Peyer's patch (tissue), 4 donors: Measurements from ENCODE around the gene SH2D7. TPM values are rescaled to one million over a fixed set of nuclear protein-coding genes. Genes with fewer than 3 reads are reported as not detected.

Source experiments
- DNase-seq, 3 donors: peaks; one replicate each; pipeline ENCODE4 v3.0.0-alpha.2; 2017 to 2019
- H3K27ac ChIP-seq, 4 donors: fragments of 200-600 bp; sonication (generic); one replicate each; pipeline ENCODE4 v1.5.1; 2016 to 2019
- H3K27me3 ChIP-seq, 2 donors: fragments of 200-600 bp; sonication (generic); one replicate each; pipeline ENCODE4 v1.5.1; 2019
- H3K36me3 ChIP-seq, 3 donors: fragments of 200-600 bp; sonication (generic); one replicate each; pipeline ENCODE4 v1.5.1; 2016 to 2019
- H3K4me1 ChIP-seq, 4 donors: fragments of 200-600 bp; sonication (generic); one replicate each; pipeline ENCODE4 v1.5.1; 2016 to 2019
- H3K4me3 ChIP-seq, 4 donors: fragments of 200-600 bp; sonication (generic); 1 replicate in 3 of 4; 2 replicates in 1 of 4; pipeline ENCODE4 v1.5.1; 2016 to 2019; ENCODE audit warnings: mild to moderate bottlenecking in 1 of 4
- H3K9me3 ChIP-seq, 4 donors: fragments of 200-600 bp; sonication (generic); one replicate each; pipeline ENCODE4 v1.5.1; 2016 to 2019; ENCODE audit warnings: mild to moderate bottlenecking in 1 of 4
- POLR2A ChIP-seq, 2 donors: fragments of 450-650 bp; IDR thresholded peaks; one replicate each; pipeline ENCODE4 v1.5.1; 2017; ENCODE audit warnings: antibody characterized with exemption in 2 of 2, mild to moderate bottlenecking in 2 of 2, moderate library complexity in 2 of 2
- total RNA-seq, 4 donors: library from RNA; depleted of rRNA; stranded (reverse); fragments of >200 nt; gene quantifications; one replicate each; pipeline ENCODE4 v1.1.0, GENCODE V29; 2016
- TF ChIP-seq, protein P1 (sequence below), 6 experiments: fragments of 450-650 bp in 4 of 6; fragments of 200-600 bp in 2 of 6; sonication (generic) in 1 of 6; IDR thresholded peaks; one replicate each; pipeline ENCODE4 v1.5.1; 2017 to 2019; ENCODE audit warnings: antibody characterized with exemption in 6 of 6, mild to moderate bottlenecking in 3 of 6, moderate library complexity in 1 of 6

SH2D7 gene
- total RNA-seq, 4 donors from 2014 or later = 3.3 to 7.7 (median 4.6) TPM

DNA sequence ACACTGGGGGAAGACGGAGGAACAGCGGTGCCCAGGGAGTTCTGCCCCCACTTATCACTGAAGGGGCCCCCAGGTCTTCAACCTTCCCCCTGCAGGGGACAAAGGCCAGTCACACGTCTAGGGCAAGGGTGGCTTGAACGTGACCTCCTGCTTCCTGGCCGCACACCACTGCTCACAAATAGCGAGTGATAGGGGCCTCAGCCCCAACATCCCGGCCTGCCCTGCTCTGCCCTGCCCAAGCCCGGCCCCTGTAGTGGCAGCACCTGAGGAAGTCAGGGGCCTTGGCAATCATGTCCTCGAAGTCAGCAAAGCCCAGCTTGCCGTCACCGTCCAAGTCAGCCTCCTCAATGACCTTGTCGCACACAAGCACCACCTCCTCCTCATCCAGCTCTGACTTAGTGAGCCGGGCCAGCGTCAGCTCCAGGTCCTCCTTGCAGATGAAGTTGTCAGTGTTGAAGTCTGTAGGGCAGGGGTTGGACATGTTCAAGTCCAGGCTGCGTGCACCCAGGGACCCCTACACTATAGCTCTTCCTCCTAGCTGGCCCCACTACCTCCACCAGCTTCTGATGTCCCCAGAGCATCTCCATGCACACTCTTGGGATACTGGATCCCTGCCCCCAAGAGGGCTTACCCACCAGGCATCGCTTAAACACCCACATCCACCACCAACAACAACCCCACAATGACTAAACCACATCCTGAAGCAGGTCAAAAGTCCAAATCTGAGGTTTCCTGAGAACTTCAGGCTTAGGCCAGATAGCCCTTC lies 13.3 kb downstream of the SH2D7 start:
- Histone ChIP-seq H3K27me3 (no peaks in the 10 kb centered on the region), H3K36me3 (no peaks in the 10 kb centered on the region), H3K4me1 (peaks cover 0 to 18% (median 8%) of the 10 kb centered on the region in 4 donors), H3K9me3 (no peaks in the 10 kb centered on the region), H3K27ac (no peak overlapping the region), H3K4me3 (no peak overlapping the region)
- no peak for TF ChIP-seq POLR2A (IDR thresholded peaks at IDR 0.05)
- TF ChIP-seq, protein P1, sequence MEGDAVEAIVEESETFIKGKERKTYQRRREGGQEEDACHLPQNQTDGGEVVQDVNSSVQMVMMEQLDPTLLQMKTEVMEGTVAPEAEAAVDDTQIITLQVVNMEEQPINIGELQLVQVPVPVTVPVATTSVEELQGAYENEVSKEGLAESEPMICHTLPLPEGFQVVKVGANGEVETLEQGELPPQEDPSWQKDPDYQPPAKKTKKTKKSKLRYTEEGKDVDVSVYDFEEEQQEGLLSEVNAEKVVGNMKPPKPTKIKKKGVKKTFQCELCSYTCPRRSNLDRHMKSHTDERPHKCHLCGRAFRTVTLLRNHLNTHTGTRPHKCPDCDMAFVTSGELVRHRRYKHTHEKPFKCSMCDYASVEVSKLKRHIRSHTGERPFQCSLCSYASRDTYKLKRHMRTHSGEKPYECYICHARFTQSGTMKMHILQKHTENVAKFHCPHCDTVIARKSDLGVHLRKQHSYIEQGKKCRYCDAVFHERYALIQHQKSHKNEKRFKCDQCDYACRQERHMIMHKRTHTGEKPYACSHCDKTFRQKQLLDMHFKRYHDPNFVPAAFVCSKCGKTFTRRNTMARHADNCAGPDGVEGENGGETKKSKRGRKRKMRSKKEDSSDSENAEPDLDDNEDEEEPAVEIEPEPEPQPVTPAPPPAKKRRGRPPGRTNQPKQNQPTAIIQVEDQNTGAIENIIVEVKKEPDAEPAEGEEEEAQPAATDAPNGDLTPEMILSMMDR (IDR thresholded peaks at IDR 0.05) = no peak
- peak in 1 of 3 donors; percentile 44 for DNase-seq

- H3K27me3 ChIP-seq = no peaks in the 10 kb centered on the region
- TF ChIP-seq POLR2A (IDR thresholded peaks at IDR 0.05) = no peak
- TF ChIP-seq, protein P1 (IDR thresholded peaks at IDR 0.05) = no peak
- peaks cover 0 to 18% (median 8%) of the 10 kb centered on the region in 4 donors for H3K4me1 ChIP-seq
- DNase-seq = peak in 1 of 3 donors; percentile 45
- no peak overlapping the region for H3K27ac ChIP-seq
- no peaks in the 10 kb centered on the region for H3K36me3 ChIP-seq
- H3K9me3 ChIP-seq = no peaks in the 10 kb centered on the region
- H3K4me3 ChIP-seq = no peak overlapping the region
Measured at GRCh38 chr15:78107471-78107870, 15.1 kb downstream of the SH2D7 start.

DNA sequence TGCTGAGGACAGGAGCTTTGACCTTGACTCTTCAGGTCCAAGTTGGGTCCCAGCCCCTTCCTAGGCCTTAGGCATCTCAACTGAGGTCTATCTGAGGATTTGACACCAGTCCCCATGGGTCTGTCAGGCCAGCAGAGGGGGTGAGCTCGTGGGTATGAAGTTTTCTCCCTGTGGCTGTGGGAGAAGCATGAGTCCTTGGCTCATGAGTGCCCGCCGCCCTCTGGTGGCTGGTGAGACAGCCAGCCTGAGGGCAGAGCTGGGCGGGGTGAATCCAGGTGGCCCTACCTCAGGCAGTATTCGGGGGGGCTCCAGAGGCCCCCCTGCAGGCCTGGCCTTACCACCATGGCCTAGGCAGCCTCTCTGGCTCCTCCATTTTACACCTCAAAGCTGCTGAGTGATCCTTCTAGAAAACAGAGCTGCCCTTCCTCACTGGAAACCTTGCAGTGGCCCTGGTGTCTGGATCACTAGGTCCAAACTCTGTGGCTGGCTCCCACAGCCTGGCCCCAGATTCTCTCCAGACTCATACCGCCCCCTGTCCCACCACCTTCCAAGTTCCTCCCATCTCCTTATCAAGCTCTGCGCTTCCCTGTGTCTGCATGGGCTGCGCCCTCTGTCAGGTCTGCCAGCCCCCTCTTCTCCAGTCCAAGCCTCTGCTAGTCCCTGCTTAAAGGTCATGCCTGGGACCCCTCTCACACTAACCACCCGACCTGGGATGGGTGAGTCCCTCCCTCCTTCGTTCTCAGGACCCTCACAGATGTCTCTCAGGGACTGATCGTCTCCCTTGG lies 16.1 kb downstream of the SH2D7 start:
- H3K27me3 ChIP-seq = no peaks in the 10 kb centered on the region
- peak; percentile 86 to 93 (median 89) for DNase-seq
- no peaks in the 10 kb centered on the region for H3K9me3 ChIP-seq
- no peak overlapping the region for H3K4me3 ChIP-seq
- H3K4me1 ChIP-seq = peaks cover 0 to 11% (median 2%) of the 10 kb centered on the region in 4 donors
- TF ChIP-seq POLR2A (IDR thresholded peaks at IDR 0.05) = no peak
- TF ChIP-seq, protein P1 (IDR thresholded peaks at IDR 0.05) = peak; percentile 91 to 97 (median 96)
- no peak overlapping the region for H3K27ac ChIP-seq
- H3K36me3 ChIP-seq = no peaks in the 10 kb centered on the region

DNA sequence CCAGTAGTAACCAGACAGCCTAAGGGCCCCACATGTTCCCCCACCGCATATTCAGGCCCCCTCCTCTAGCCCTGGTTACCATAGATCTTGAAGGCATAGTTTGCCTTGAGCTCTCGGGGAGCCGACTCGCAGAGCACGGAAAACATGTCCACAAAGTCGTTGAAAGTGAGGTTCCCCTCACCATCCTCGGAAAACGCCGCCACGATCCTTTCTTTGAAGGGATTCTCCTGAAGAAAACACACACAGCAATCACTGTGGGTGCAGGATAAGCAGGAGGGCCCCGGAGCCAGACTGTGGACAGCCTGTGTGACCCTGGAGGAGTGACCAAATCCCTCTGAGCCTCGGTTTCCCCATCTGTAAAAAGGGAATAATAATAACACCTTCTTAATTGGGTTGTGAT lies 16.8 kb downstream of the SH2D7 start:
- Histone ChIP-seq H3K4me3 (no peak overlapping the region), H3K27me3 (no peaks in the 10 kb centered on the region), H3K4me1 (peaks cover 0 to 5% (median 0%) of the 10 kb centered on the region in 4 donors), H3K36me3 (no peaks in the 10 kb centered on the region), H3K27ac (no peak overlapping the region), H3K9me3 (no peaks in the 10 kb centered on the region)
- peak in 1 of 3 donors; percentile 34 for DNase-seq
- no peak for TF ChIP-seq POLR2A (IDR thresholded peaks at IDR 0.05)
- TF ChIP-seq, protein P1 (IDR thresholded peaks at IDR 0.05) = no peak

GRCh38 chr15:78110096-78110495 lies 17.7 kb downstream of the SH2D7 start:
- H3K9me3 ChIP-seq = no peaks in the 10 kb centered on the region
- peak in 1 of 3 donors; percentile 42 for DNase-seq
- no peak overlapping the region for H3K4me3 ChIP-seq
- TF ChIP-seq POLR2A (IDR thresholded peaks at IDR 0.05) = no peak
- TF ChIP-seq, protein P1 (IDR thresholded peaks at IDR 0.05) = no peak
- no peaks in the 10 kb centered on the region for H3K4me1 ChIP-seq
- no peaks in the 10 kb centered on the region for H3K36me3 ChIP-seq
- H3K27ac ChIP-seq = no peak overlapping the region
- H3K27me3 ChIP-seq = no peaks in the 10 kb centered on the region
